Dermis microvascular lymphatic vessel endothelial cell (primary cell): Measurements from ENCODE around the gene DNALI1. TPM values are rescaled to one million over a fixed set of nuclear protein-coding genes. Genes with fewer than 3 reads are reported as not detected.

ENCODE experiments used
- DNase-seq, 2 donors: peaks; one replicate each; pipeline versions ENCODE4 v3.0.0 to v3.0.0-alpha.2; 2010; ENCODE audit warnings: low read depth in 2 of 2
- total RNA-seq: library from RNA; depleted of rRNA; stranded (reverse); fragments of >200 nt; gene quantifications from 2 replicates; pipeline ENCODE4 v1.2.1, GENCODE V29; 2014

The DNALI1 gene
- total RNA-seq, 1 donor from 2014 or later: 0.26 TPM

DNA sequence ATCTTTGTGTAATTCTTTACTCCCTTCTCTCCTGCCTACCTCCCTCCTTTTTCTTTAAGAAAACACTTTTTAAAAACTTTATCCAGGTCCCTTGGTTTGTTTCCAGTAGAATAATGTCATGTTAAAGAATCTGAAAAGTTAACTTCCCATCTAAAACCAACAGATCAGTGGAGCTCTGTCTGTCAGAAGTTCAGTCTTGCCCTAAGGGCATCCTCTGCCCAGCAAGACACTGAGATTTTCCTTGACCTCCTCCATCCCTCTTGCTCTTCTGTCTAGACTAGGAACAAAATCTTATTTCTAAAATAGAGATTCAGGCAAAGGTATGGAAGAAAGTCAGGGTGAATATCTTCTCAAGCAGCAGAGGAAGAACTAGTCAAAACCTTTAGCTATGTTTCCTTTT is 44.7 kb downstream of the DNALI1 start:
- no peak for DNase-seq

DNA sequence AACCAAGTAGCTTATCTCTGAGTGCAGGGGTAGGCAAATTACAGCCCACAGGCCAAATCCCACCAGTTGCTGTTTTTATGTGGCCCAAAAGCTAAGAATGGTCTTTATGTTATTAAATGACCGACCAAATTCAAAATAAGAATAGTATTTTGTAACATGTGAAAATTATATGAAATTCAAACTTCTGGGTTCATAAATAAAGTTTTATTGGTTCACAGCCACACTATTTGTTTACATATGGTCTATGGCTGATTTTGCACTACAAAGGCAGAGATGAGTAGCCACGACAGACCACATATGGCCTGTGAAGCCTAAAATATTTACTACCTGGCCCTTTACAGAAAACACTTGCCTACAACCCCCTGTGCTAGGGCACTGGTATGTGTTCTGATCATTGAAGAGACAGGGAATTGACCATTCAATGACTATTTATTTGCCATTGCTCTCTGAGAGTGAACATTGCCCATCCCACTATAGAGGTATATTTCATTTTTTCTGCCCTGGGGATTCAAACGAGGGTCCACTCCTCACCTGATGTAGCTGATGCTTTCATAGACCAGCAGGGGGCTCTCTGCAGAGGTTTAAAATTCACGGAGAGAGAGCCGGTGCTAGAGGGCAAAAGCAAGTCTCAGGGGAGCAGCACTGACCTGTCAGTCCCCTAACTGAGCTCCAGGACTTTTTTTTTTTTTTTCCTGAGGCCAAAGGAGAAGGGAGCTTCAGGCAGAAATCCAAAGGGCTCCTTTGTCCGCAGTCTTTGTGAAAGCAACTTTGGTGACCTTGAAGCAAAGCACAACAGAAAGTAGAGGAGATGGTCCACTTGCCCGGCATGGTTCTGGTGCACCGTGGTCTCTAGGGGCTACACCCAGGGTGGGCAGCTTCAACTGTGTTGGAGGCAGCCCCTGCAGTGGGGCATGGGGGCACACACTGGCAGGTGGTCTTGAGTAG is 46.3 kb downstream of the DNALI1 start:
- peak in 1 of 2 donors; percentile 26 for DNase-seq

DNA sequence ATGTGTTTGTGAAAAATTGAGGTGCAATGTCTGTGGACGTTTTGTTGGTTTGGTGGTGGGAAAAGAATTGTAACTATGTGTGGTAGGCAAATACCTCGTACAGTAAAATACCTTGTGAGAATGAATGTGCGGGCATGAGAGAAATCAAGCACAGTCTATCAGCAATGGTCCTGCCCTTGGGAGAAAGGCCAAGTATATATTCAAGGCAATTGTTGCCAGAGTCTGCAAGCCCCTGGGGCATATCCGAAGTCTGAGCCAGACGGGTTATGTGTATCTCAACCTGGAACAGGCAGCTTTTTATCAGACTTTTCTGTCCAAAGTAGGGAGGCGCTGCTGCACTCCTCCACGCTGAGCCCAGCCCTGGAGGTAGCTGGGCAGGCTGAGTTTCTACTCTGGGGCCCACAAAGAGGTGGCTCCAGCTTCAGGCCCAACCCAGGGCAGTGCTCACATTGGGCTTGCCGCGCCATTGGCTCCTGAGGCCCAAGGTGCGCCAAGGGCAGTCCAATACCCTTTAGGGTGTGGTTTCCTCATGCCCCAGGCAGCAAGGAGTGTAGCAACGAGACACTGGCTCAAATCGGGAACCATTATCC is 48.4 kb downstream of the DNALI1 start:
- DNase-seq: no peak

DNA sequence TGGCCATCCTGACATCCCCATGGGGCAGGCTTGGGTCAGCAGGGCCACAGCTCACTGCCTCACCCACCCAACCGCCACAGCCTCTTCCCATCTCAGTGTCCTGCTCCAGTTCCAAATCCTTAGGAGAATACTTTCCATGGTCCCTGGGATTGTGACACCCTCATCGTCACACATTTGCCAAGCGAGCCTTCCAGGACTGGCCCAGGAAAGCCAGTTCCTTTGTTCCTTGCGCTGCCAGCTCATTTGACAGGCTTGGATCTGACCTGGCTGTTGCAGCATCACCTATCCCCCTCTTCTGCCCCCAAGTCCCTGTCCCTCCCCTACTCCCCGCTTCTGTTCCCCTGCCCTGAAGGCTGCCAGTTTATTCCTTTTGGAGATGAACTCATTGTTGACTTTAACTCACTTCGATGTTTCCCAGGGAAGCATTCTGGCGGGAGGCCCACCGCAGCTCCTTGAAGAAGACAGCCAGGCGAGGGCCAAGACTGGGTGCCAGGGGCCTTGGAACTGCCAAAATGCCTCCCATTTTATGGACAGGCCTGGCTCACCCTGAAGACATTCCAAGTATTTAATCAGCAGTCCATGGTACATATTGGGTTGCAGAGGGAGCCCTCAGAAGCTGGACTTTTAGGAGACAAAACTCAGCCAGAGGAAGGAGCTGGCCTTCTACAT is 49.2 kb downstream of the DNALI1 start:
- no peak for DNase-seq

DNA sequence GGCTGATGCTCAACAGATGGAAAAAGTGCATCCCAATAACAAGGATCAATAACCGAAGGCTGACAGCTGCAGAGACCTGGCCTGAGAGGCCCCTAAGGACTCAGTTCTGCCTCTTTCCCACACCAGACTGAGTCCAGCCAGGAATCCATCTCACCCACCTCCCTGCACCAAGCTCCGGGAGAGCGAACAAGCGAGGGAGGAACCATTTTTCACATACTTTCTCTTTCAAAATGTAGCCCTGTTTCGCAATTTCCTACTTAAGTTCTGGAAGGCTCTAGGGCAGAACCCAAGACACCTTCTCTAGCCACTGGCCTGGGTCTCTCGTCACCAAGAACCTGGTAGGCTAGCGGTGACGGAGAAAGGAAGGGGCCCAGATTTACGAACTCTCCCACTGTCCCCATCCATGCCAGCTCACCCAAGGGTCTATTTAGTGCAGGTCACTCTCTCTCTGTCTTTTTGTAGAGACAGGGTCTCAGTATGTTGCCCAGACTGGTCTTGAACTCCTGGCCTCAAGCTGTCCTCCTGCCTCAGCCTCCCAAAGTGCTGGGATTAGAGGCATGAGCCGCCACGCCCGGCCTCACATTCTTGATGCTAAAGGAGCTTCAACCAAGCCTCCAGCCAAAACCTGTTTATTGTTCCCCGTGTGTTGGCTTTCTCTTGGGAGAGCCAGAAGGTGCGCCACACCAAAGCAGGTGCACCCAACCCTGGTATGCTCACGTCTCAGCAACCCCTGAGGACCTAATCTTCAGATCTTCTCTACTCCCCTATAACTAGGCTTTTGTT is 49.9 kb downstream of the DNALI1 start:
- DNase-seq: no peak

DNA sequence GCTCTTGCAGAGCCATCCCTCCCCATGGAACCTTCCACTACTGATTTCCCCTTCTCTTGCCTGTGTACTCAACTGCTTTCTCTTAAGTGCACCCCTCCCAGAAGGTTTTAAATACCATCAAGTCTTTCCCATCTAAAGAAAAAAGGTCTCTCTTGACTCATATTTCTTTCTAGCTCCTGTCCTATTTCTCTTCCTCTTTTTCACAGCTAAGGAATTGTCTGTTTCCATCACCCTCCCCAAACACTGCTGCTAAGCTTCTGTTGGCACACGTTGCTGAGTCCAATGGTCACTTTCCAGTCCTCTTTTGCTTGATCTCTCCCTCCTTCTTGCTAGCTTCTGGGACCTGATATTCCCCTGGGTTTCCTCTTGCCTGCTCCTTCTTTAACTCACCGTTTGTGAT is 52.3 kb downstream of the DNALI1 start:
- no peak for DNase-seq

DNA sequence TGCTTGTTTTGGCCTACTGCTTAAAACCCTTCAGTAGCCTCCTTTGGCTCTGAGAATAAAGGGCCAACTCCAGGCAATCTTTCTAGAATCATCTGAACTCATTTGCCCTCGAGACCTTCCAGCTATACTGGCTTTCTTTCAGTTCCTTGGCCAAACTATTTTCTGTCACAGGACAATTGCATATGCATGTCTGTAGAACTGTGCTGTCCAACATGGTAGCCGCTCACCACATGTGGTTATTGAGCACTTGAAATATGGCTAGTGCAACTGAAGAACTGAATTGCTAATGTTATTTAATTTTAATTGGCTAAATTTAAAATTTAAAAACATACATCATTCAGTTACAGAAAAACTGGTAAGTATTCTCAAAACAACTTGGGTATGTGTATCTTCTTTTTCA is 53.3 kb downstream of the DNALI1 start:
- no peak for DNase-seq

DNA sequence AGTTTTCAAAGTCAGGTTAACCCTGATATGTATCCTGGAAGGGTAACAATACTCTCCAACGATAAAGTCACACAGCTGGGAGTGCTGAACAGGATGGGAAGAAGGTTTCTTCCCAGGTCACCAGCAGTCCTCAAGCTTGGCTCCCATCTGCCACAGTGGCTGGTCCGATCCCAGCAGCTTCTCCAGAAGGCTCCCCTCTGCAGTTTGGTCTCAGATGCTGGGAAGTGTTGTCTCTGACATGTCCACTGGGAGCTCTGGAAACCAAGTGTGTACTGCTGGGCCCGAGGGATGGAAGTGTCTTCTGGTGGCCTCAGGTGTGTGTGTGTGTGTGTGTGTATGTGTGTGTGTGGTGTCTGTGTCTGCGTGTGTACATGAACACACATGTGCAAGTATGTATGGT is 55.4 kb downstream of the DNALI1 start:
- DNase-seq: no peak

DNA sequence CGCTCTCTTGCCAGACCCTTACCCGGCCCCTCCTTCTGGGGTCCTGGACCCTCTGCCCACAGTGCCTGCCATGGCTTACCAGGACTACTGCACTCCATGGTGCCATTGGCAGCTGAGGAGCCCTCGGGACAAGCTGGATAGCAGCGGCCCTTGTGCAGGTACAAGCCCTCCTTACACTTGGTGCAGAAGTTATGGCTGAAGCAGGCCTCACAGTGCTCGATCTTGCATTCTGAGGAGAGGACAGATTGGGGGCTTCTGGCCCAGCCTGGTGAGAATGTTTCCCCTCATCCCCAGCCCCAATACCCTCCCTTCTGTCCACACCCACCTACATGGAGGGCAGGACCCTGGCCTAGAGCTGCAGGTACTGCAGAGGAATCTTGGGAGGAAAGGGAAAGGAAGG is 57.4 kb downstream of the DNALI1 start:
- DNase-seq: no peak

DNA sequence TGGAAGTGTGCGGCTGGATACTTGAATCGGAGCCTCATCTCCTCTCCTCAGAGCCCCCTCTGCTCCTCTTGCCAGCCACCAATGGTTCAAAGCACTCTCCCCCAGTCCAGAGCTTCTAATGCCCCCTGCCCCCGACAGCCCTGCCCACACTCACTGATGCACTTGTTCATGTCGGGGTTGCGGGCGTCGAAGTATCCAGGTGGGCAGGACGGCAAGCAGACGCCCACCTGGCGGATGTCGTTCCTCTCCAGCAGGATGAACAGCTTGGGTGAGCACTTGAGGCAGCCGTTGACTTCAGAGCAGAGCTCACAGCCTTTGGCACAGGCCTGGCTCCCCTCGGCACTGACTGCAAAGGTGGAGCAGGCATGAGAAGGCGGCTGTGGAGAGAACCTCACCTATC is 59.6 kb downstream of the DNALI1 start:
- no peak for DNase-seq

Other genes starting within 250 kb of the DNALI1 start
- 1.9 and 2.3 TPM in 2 replicates for gene ZC3H12A, start 82.4 kb upstream of the DNALI1 start, total RNA-seq
- gene MEAF6, start 42.2 kb upstream of the DNALI1 start, total RNA-seq: 34.1 and 39.4 TPM in 2 replicates
- 10.1 and 16.2 TPM in 2 replicates for gene SNIP1, start 2.6 kb upstream of the DNALI1 start, total RNA-seq
- gene GNL2, start 39.0 kb downstream of the DNALI1 start, total RNA-seq: 50.6 and 61.4 TPM in 2 replicates
- not detected in 2 replicates for gene RSPO1, start 78.0 kb downstream of the DNALI1 start, total RNA-seq
- gene CDCA8, start 135.6 kb downstream of the DNALI1 start, total RNA-seq: 3.0 and 8.1 TPM in 2 replicates
- gene EPHA10, start 208.2 kb downstream of the DNALI1 start, total RNA-seq: under 0.01 TPM in 2 replicates
- 0.64 and 1.6 TPM in 2 replicates for gene MANEAL, start 236.9 kb downstream of the DNALI1 start, total RNA-seq